Measurements from ENCODE around the gene CS. TPM values are rescaled to one million over a fixed set of nuclear protein-coding genes. Genes with fewer than 3 reads are reported as not detected.

CS gene
- total and polyA plus RNA-seq, 2 of the 4 experiments (the other 2 are of a cell fraction): 139 to 146 TPM

- H2BK120ac ChIP-seq (ENCODE audit: low read depth, low read length): no peak overlapping the region
- peaks cover 22% of the 10 kb centered on the region for H3K9me1 ChIP-seq (ENCODE audit: insufficient read depth, low read length)
- H3K18ac ChIP-seq (ENCODE audit: low read depth, low read length): no peak overlapping the region
- no peaks in the 10 kb centered on the region for H3K9me3 ChIP-seq (ENCODE audit: control insufficient read depth, insufficient read depth, low read length)
- no peaks in the 10 kb centered on the region for H3K27me3 ChIP-seq (ENCODE audit: control insufficient read depth, insufficient read depth, low read length)
- H3K79me1 ChIP-seq (ENCODE audit: low read depth in 1 of 2, low read length in 2 of 2): peaks cover 41 to 63% of the 10 kb centered on the region in 2 experiments
- peaks cover 42% of the 10 kb centered on the region for H4K20me1 ChIP-seq (ENCODE audit: insufficient read depth, low read length)
- no peak overlapping the region for H2AK5ac ChIP-seq (ENCODE audit: low read depth, low read length)
- H2AFZ ChIP-seq (replicated peaks; ENCODE audit: low read length, poor library complexity): peak overlapping the region; percentile 37
- H2BK20ac ChIP-seq (ENCODE audit: low read depth, low read length): no peak overlapping the region
- H3K9ac ChIP-seq (ENCODE audit: low read depth, low read length): no peak overlapping the region
- peaks cover 54% of the 10 kb centered on the region for H3K36me3 ChIP-seq (ENCODE audit: control insufficient read depth, insufficient read depth, low read length)
- H4K8ac ChIP-seq (ENCODE audit: low read depth in 2 of 2, low read length in 2 of 2): no peak overlapping the region
- no peak overlapping the region for H3K4ac ChIP-seq (ENCODE audit: low read depth, low read length)
- BruUV-seq (replicated peaks): no TSS peak
- ATAC-seq (ENCODE audit: low read depth): no peak
- POLR2A ChIA-PET (ENCODE audit: unreplicated experiment): no interaction called here
- intact Hi-C loops (cut with micrococcal nuclease): loop anchor here (1.0 kb wide), 1 partner anchor 62 kb away; no protein-coding TSS in a partner anchor
- CTCF ChIA-PET: interaction anchor here (0.5 kb wide), 1 partner anchor 80 kb away, joined by 3 read pairs; no protein-coding TSS in a partner anchor
- H3K14ac ChIP-seq (replicated peaks; ENCODE audit: low read depth, low read length): peak overlapping the region; percentile 27
- H3K4me1 ChIP-seq (ENCODE audit: control insufficient read depth, insufficient read depth, low read length): peaks cover 16% of the 10 kb centered on the region
- no peak overlapping the region for H3K4me2 ChIP-seq (ENCODE audit: low read depth, low read length)
- dilution Hi-C loops (cut with HindIII; ENCODE audit: low sequenced_read_pairs, unreplicated experiment): no loop called here
- 100% methylated on average over 4 of the region's 7 CpGs; no CpG with 5 or more reads in 1 of the 2 experiments for WGBS, 2 experiments (ENCODE audit: extremely low coverage in 2 of 2, insufficient read length in 1 of 2)
- TF ChIP-seq CHD1 (IDR thresholded peaks at IDR 0.05; ENCODE audit: low read depth, low read length): no peak
- TF ChIP-seq POLR2A (IDR thresholded peaks at IDR 0.05; ENCODE audit: low read depth, low read length): no peak
- TF ChIP-seq CEBPB (IDR thresholded peaks at IDR 0.05; ENCODE audit: low read depth, low read length): no peak
- TF ChIP-seq SMC3 (IDR thresholded peaks at IDR 0.05; ENCODE audit: low read depth, low read length): no peak
- TF ChIP-seq ELK1 (IDR thresholded peaks at IDR 0.05; ENCODE audit: borderline replicate concordance, low read depth, low read length): no peak
- TF ChIP-seq BHLHE40 (IDR thresholded peaks at IDR 0.05; ENCODE audit: low read depth, low read length): no peak
- TF ChIP-seq NFE2L2 (IDR thresholded peaks at IDR 0.05; ENCODE audit: low read depth, low read length): no peak
- TF ChIP-seq, protein P1, sequence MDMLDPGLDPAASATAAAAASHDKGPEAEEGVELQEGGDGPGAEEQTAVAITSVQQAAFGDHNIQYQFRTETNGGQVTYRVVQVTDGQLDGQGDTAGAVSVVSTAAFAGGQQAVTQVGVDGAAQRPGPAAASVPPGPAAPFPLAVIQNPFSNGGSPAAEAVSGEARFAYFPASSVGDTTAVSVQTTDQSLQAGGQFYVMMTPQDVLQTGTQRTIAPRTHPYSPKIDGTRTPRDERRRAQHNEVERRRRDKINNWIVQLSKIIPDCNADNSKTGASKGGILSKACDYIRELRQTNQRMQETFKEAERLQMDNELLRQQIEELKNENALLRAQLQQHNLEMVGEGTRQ (IDR thresholded peaks at IDR 0.05; ENCODE audit: low read depth, low read length): no peak
- no peak for TF ChIP-seq RFX5 (IDR thresholded peaks at IDR 0.05; ENCODE audit: low read depth, low read length)
- no peak for TF ChIP-seq CTCF (conservative IDR thresholded peaks at IDR 0.05; ENCODE audit: low read depth, low read length)
- no peak for TF ChIP-seq FOS (IDR thresholded peaks at IDR 0.05; ENCODE audit: low read depth, low read length)
- TF ChIP-seq MXI1 (IDR thresholded peaks at IDR 0.05; ENCODE audit: borderline replicate concordance, low read depth, low read length): no peak
- no peak for TF ChIP-seq MAZ (IDR thresholded peaks at IDR 0.05; ENCODE audit: borderline replicate concordance, low read depth, low read length)
- no peak for TF ChIP-seq RCOR1 (IDR thresholded peaks at IDR 0.05; ENCODE audit: insufficient replicate concordance, low read length)
- TF ChIP-seq MAFK (IDR thresholded peaks at IDR 0.05; ENCODE audit: low read depth, low read length): no peak
- TF ChIP-seq RAD21 (IDR thresholded peaks at IDR 0.05; ENCODE audit: low read length): no peak
- no peak overlapping the region; the same call in 1 of the 2 replicates for H4K91ac ChIP-seq (ENCODE audit: insufficient read depth, low read depth, low read length)
- H2BK5ac ChIP-seq (ENCODE audit: low read depth, low read length, poor library complexity, severe bottlenecking): peak overlapping the region; percentile 55
- no peak overlapping the region for H3K27ac ChIP-seq (ENCODE audit: insufficient read depth, low read length)
- H2BK15ac ChIP-seq (ENCODE audit: low read depth, low read length): no peak overlapping the region
- DNase-seq: no peak
- no peak overlapping the region for H3K4me3 ChIP-seq (ENCODE audit: insufficient read depth, low read depth, low read length)
- no peak overlapping the region for H4K5ac ChIP-seq (ENCODE audit: low read depth, low read length)
- H3K23ac ChIP-seq (ENCODE audit: low read depth, low read length): peak overlapping the region; percentile 94; the same call in 1 of the 2 replicates
- H2AK9ac ChIP-seq (replicated peaks; ENCODE audit: low read depth, low read length, poor library complexity): peak overlapping the region; percentile 3
- H3K56ac ChIP-seq (ENCODE audit: extremely low read depth, insufficient read depth, low read length): no peak overlapping the region
- in situ Hi-C loops (cut with MboI; ENCODE audit: low sequenced_read_pairs): no loop called here
Observed at GRCh38 chr12:56255671-56256070, 44.5 kb downstream of the CS start.
